GM19043 (cell line): ENCODE results near the gene ARL16.

Experiments
- ATAC-seq: cut with Tn5 transposase; IDR thresholded peaks from one replicate; pipeline ENCODE4 v1.9.1; 2021; ENCODE audit warnings: low read depth; ENCODE audit not compliant: unreplicated experiment

Gene ARL16

GRCh38 chr17:81713004-81713555, 29.5 kb upstream of the ARL16 start:
- no peak for ATAC-seq

GRCh38 chr17:81712468-81713003, 28.9 kb upstream of the ARL16 start:
- ATAC-seq: no peak

- no peak for ATAC-seq
Observed at GRCh38 chr17:81711814-81712467, 28.3 kb upstream of the ARL16 start, which contains the start of gene SLC25A10. Gene SLC25A10 (plus strand): TSS chr17:81712284. CDS start chr17:81712427, 143 bp downstream.

GRCh38 chr17:81710514-81711308, 27.1 kb upstream of the ARL16 start:
- ATAC-seq: no peak

DNA sequence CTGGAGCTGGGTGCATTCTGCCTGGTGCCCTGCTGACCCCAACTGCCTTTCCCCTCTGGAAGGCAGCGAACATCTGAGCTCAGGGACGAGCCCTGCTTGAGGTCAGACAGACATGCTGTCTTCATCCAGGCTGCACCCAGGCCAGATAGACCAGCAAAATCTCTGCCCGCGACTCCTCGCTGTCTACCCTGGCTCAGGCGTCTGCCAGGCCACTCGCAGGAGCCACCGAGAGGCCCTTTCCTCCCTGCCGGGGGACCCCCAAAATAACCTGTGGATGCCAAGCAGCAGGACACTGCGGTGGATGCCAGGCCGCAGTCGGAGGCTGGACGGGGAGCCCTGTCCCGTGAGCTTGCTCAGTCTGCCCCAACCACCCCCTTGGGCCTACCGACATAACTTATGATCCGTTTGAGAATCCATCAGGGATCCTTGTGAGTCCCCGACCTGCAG, 25.2 kb upstream of the ARL16 start:
- no peak for ATAC-seq

GRCh38 chr17:81707725-81708646, 24.4 kb upstream of the ARL16 start:
- ATAC-seq: no peak

DNA sequence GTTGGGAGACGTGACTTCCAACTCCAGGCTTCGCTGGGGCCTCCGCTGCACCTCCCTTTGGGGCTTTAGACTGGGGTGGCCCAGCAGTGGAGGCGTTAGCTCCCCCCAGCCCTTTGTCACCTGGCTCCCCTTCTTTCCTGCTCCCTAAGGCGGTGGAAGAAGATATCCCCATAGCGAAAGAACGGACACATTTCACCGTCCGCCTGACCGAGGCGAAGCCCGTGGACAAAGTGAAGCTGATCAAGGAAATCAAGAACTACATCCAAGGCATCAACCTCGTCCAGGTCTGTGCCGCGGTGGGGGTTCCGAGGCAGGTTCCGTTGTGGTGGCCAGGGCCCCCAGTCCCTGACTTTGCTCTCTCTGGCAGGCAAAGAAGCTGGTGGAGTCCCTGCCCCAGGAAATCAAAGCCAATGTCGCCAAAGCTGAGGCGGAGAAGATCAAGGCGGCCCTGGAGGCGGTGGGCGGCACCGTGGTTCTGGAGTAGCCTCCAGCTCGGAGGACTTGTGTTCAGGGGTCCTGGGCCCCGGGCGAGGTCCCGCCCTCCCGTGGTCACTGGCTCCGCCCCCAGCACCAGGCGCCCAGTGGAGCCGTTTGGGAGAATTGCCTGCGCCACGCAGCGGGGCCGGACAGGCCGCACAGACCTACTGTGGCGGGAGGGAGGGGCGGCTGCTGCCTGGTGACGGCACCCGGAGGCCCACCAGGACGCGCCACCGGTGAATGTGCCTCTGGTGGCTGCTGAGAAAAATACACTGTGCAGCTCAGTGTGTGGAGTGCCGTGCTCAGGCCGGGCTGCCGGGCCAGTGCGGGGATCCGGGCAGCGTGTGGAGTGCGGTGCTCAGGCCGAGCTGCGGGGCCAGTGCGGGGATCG, 23.4 kb upstream of the ARL16 start:
- no peak for ATAC-seq

DNA sequence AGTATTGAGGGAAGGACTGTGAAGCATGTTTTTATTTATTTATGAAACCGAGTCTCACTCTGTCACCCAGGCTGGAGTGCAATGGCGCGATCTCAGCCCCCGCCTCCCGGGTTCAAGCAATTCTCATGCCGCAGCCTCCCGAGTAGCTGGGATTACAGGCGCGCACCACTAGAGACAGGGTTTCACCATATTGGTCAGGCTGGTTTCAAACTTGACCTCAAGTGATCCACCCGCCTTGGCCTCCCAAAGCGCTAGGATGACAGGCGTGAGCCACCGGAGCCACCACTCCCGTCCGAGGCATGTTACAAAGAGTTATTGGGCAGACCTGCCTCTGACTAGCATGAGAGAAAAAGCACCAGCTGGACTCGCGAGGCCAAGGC, 22.6 kb upstream of the ARL16 start:
- no peak for ATAC-seq

DNA sequence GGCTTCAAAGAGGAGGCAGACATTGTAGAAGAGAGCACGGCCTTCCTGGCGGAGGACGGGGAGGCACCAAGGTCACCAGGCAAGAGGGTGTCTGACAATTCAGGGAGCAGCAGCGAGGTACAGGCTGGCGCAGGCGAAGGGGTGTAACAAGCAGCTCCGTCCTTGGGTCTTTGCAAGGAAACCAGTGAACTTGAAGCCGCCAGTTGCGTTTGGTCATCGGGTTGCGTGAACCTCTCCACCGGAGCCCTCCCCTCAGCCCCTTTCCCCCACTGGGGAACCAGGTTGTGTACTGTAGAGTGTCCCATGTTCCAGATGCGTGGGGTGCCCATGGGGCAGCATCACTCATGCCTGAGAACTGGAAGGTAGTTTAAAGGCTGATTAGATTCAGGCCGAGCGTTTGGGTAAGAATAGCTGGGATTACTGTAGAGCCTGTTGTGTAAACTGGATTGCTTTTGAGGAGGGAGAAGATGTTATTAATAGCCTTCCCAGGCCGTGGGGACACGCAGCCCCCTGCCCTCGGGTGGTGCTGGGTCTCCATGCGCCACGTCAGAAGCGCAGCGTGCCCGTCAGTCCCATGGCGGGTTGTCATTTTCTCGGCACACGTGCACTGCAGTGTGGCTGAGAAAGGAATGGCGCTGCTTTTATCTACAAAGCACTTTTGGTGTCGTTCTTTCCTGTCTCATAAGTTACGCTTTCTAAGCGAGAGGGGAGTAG, 22.1 kb upstream of the ARL16 start:
- ATAC-seq: no peak

DNA sequence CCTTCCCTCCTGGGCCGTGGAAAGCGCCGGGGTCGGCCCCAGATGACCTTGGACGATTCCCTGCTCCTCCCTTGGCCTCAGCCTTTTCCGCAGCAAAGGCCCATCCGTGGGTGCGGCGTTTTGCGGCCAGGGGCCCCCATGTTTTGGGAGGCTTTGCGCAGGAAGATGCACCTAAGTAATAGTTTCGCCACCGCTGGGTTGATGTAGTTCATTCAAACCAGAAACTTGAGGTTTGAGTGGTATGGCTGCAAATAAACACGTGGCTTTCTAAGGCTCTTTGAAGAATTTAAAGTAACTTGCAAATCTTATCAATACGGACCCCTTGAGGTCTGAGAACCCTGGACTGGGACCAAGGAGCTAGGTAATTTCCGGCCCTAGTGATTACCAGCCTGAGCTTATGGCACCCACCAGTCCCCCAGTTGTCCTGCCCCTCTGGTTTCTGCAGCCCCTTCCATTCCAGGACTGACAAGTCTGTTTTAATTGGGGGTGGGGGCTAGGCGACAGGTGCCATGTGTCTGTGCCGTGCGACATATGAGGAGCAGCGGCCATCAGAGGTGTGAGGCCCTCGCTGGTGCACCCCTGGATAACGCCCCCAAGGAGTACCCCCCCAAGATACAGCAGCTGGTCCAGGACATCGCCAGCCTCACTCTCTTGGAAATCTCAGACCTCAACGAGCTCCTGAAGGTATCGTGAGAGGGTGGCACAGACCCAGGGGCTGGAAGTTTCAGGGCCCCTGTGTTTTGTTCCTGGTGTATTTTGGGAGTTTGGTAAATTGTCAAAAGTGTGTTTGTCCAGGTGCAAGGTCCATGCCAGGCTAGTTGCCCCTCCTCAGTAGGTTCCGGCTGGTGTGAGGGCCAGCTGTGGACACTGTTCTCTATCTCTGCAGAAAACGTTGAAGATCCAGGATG, 20.4 kb upstream of the ARL16 start:
- no peak for ATAC-seq

GRCh38 chr17:81702934-81703746, 19.5 kb upstream of the ARL16 start, which contains the start of gene MRPL12:
Gene MRPL12 (plus strand): TSS chr17:81703367. CDS start chr17:81703502, 135 bp downstream.
- ATAC-seq: peak; percentile 80

DNA sequence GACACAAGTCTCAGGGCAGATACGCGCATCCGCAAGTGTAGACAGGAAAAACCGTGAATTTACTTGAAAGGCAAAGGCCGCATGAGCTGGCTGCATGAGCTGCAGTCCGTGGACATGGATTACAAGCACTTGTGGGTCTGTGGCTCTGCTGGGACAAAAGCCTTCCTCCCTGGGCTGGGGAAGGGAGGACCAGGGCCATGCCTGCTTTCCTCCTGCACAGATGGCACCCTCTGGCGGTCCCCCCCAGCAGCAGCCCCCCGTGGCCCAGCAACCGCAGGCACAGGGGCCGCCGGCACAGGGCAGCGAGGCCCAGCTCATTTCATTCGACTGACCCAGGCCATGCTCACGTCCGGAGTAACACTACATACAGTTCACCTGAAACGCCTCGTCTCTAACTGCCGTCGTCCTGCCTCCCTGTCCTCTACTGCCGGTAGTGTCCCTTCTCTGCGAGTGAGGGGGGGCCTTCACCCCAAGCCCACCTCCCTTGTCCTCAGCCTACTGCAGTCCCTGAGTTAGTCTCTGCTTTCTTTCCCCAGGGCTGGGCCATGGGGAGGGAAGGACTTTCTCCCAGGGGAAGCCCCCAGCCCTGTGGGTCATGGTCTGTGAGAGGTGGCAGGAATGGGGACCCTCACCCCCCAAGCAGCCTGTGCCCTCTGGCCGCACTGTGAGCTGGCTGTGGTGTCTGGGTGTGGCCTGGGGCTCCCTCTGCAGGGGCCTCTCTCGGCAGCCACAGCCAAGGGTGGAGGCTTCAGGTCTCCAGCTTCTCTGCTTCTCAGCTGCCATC, 17.9 kb upstream of the ARL16 start:
- ATAC-seq: no peak

GRCh38 chr17:81700353-81701287, 17.0 kb upstream of the ARL16 start:
- no peak for ATAC-seq

GRCh38 chr17:81697261-81698044, 13.9 kb upstream of the ARL16 start:
- ATAC-seq: no peak
